ENCODE measurements around the gene CDA. TPM values are rescaled to one million over a fixed set of nuclear protein-coding genes. Genes with fewer than 3 reads are reported as not detected.

The CDA gene
- total and polyA plus RNA-seq, 2 of the 8 experiments (the other 6 are each of a cell fraction or from before 2014, with no cell fraction given), result 4.4 to 11.3 TPM

DNA sequence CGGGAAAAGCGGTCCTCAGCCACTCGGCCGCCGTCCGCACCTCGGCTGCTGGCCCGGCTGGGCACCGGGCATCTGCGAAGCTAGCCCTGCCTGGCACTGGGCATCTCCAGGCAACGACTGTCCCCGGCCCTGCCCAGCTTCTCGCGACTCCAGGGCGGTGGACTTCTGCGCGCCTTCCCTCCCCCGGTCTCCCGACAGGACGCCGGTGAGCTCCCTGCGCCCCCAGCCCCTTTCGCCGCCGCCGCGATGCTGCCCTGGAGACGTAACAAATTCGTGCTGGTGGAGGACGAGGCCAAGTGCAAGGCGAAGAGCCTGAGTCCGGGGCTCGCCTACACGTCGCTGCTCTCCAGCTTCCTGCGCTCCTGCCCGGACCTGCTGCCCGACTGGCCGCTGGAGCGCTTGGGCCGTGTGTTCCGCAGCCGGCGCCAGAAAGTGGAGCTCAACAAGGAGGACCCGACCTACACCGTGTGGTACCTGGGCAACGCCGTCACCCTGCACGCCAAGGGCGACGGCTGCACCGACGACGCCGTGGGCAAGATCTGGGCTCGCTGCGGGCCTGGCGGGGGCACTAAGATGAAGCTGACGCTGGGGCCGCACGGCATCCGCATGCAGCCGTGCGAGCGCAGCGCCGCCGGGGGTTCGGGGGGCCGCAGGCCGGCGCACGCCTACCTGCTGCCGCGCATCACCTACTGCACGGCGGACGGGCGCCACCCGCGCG is 36.0 kb upstream of the CDA start:
- Histone ChIP-seq H3K9ac (replicated peaks in 1 of 4; ENCODE audit: extremely low read depth in 1 of 4, low read depth in 3 of 4, low read length in 3 of 4) (no peak overlapping the region), H3K56ac (replicated peaks; ENCODE audit: insufficient read length, low read depth, low read length) (no peak overlapping the region), H3K27ac (ENCODE audit: low read depth, low read length) (no peak overlapping the region), H4K91ac (replicated peaks; ENCODE audit: insufficient read length, low read length) (peak overlapping the region; percentile 74), H3K4me2 (ENCODE audit: insufficient read depth in 1 of 2, low read depth in 2 of 2, low read length in 2 of 2) (peak overlapping the region; percentile 64 to 96), H2BK15ac (ENCODE audit: low read length) (peak overlapping the region; percentile 88; the same call in 1 of the 2 replicates), H3K14ac (ENCODE audit: insufficient read length) (no peak overlapping the region), H3K18ac (ENCODE audit: extremely low read depth, low read length) (peak overlapping the region; percentile 60; the same call in 1 of the 2 replicates), H3K4ac (replicated peaks; ENCODE audit: insufficient read length, low read depth, low read length) (no peak overlapping the region), H3K23me2 (ENCODE audit: low read depth, low read length) (peaks cover 19% of the 10 kb centered on the region; the same call in 1 of the 2 replicates), H3K36me3 (ENCODE audit: control insufficient read depth in 2 of 4, insufficient read depth in 4 of 4, low read length in 3 of 4) (peaks cover 0 to 5% (median 0%) of the 10 kb centered on the region in 4 experiments; a peak in 1 of 8 replicates), H3K9me3 (ENCODE audit: insufficient read depth in 2 of 2, low read depth in 1 of 2, low read length in 1 of 2) (no peaks in the 10 kb centered on the region), H2BK12ac (ENCODE audit: low read depth, low read length) (peak overlapping the region; percentile 90; the same call in 1 of the 2 replicates), H3K27me3 (replicated peaks in 1 of 4; ENCODE audit: control insufficient read depth in 3 of 4, extremely low read depth in 1 of 4, insufficient read depth in 3 of 4, low read length in 3 of 4) (peaks cover 34 to 60% (median 54%) of the 10 kb centered on the region in 4 experiments), H3K79me1 (ENCODE audit: low read depth, low read length) (no peaks in the 10 kb centered on the region), H2AFZ (ENCODE audit: low read length) (peak overlapping the region; percentile 22; the same call in 1 of the 2 replicates), H3K79me2 (ENCODE audit: control insufficient read depth in 1 of 2, insufficient read depth in 2 of 2, low read length in 2 of 2) (no peaks in the 10 kb centered on the region), H4K8ac (ENCODE audit: extremely low read depth, insufficient read depth, low read length) (peak overlapping the region; percentile 83), H2AK5ac (ENCODE audit: low read depth, low read length) (no peak overlapping the region), H2BK120ac (replicated peaks; ENCODE audit: low read depth, low read length) (no peak overlapping the region), H2BK5ac (ENCODE audit: low read depth, low read length) (no peak overlapping the region), H4K5ac (ENCODE audit: insufficient read length, low read depth, low read length) (no peak overlapping the region), H2BK20ac (ENCODE audit: low read length) (no peak overlapping the region), H4K20me1 (replicated peaks in 1 of 2; ENCODE audit: control insufficient read depth in 1 of 2, insufficient read depth in 2 of 2, low read length in 2 of 2) (peaks cover 0 to 2% of the 10 kb centered on the region in 2 experiments), H3K23ac (ENCODE audit: insufficient read length) (no peak overlapping the region), H3K4me3 (ENCODE audit: extremely low read depth in 1 of 4, insufficient read depth in 2 of 4, low read depth in 3 of 4, low read length in 4 of 4) (peak overlapping the region; percentile 7 to 67 (median 42)), H3K4me1 (replicated peaks in 1 of 4; ENCODE audit: control insufficient read depth in 3 of 4, insufficient read depth in 4 of 4, low read length in 3 of 4) (peaks cover 0 to 21% (median 11%) of the 10 kb centered on the region in 4 experiments; a peak in 4 of 7 replicates)
- ChIA-PET CTCF (ENCODE audit: partially characterized antibody) (interaction anchor here (0.6 to 2.1 kb wide), 8 partner anchors 22 to 101 kb away, joined by 3 to 7 read pairs (median 4); partner anchors contain the start of genes CDA and PINK1), POLR2A (ENCODE audit: partially characterized antibody) (interaction anchor here (0.5 to 2.3 kb wide), 6 partner anchors 10 to 886 kb away, joined by 3 to 5 read pairs (median 4); partner anchors contain the start of gene DDOST)
- FAIRE-seq, result no peak
- peak in 1 of 2 experiments; percentile 77 for DNase-seq (ENCODE audit: low read depth in 1 of 2, low spot score in 2 of 2)
- 2% methylated on average over 65 of the region's 82 CpGs; no CpG with 5 or more reads in 1 of the 2 experiments for WGBS, 2 experiments (ENCODE audit: extremely low coverage in 1 of 2, insufficient coverage in 1 of 2, insufficient read length in 1 of 2, insufficient replicate concordance in 2 of 2, low coverage in 1 of 2, low lambda C conversion rate in 2 of 2, missing lambda C conversion rate in 1 of 2)
- TF ChIP-seq RBBP5 (IDR thresholded peaks at IDR 0.05; ENCODE audit: borderline replicate concordance, low read depth, low read length) (no peak), FOSL1 (IDR thresholded peaks at IDR 0.05; ENCODE audit: insufficient read depth, low read depth, low read length) (no peak), CHD1 (IDR thresholded peaks at IDR 0.05; ENCODE audit: low read depth, low read length) (no peak), CHD2 (IDR thresholded peaks at IDR 0.05; ENCODE audit: low read length) (no peak), MAFK (IDR thresholded peaks at IDR 0.05; ENCODE audit: low read depth, low read length) (no peak), POU5F1 (IDR thresholded peaks at IDR 0.05; ENCODE audit: low read depth, low read length) (no peak), SIRT6 (IDR thresholded peaks at IDR 0.05; ENCODE audit: low read length) (no peak), EZH2 (IDR thresholded peaks at IDR 0.05; ENCODE audit: low read depth, low read length, severe bottlenecking) (peak; percentile 96), EP300 (IDR thresholded peaks at IDR 0.05; ENCODE audit: borderline replicate concordance in 1 of 2, low read depth in 2 of 2, low read length in 2 of 2) (no peak), POLR2A (IDR thresholded peaks at IDR 0.05; ENCODE audit: control extremely low read depth in 1 of 2, low read depth in 2 of 2, low read length in 2 of 2) (no peak)
- TF ChIP-seq, protein P1, sequence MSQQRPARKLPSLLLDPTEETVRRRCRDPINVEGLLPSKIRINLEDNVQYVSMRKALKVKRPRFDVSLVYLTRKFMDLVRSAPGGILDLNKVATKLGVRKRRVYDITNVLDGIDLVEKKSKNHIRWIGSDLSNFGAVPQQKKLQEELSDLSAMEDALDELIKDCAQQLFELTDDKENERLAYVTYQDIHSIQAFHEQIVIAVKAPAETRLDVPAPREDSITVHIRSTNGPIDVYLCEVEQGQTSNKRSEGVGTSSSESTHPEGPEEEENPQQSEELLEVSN (IDR thresholded peaks at IDR 0.05), result no peak

Measured in H1 (cell line).